ENCODE data around the gene CD300A. TPM values are rescaled to one million over a fixed set of nuclear protein-coding genes. Genes with fewer than 3 reads are reported as not detected.

Gene CD300A
- total and polyA plus RNA-seq, 5 donors = 2.2 to 5.7 (median 5.1) TPM

DNA sequence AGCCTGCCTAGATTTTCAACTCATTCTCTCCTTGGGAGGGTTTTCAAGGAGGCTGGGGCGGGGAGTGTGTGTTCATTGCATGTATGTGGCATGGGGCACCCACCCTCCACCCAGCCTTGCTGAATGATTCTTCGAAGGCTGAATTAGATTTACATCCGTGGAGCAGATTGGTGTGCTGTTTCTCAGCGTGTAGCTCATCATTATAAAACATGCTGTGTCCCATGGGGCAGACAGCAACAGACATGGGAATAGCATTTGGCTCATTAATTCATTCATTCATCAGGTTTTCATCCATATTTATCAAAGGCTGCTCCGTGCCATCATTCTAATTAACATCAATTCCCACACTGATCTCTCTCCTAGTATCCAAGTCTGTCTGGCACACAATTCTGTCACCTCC, 10.6 kb upstream of the CD300A start:
- Histone ChIP-seq H3K27me3 (ENCODE audit: control insufficient read depth, insufficient read depth) (no peaks in the 10 kb centered on the region), H3K9me3 (ENCODE audit: control insufficient read depth, low read length) (no peaks in the 10 kb centered on the region), H3K4me1 (ENCODE audit: control insufficient read depth, insufficient read depth, low read length) (peaks cover 15% of the 10 kb centered on the region), H3K4me3 (ENCODE audit: low read length) (no peak overlapping the region), H3K27ac (ENCODE audit: low read length) (no peak overlapping the region)
- no peak for DNase-seq
- intact Hi-C loops (cut with DNase I) = loop anchor here in 2 of 4 donors (10.0 kb wide), 2 partner anchors 151 to 241 kb away; partner anchors contain the start of gene TTYH2 (in 1 of the 2)
- ATAC-seq = no peak
- WGBS = 90% methylated on average over 5 of the region's 5 CpGs

DNA sequence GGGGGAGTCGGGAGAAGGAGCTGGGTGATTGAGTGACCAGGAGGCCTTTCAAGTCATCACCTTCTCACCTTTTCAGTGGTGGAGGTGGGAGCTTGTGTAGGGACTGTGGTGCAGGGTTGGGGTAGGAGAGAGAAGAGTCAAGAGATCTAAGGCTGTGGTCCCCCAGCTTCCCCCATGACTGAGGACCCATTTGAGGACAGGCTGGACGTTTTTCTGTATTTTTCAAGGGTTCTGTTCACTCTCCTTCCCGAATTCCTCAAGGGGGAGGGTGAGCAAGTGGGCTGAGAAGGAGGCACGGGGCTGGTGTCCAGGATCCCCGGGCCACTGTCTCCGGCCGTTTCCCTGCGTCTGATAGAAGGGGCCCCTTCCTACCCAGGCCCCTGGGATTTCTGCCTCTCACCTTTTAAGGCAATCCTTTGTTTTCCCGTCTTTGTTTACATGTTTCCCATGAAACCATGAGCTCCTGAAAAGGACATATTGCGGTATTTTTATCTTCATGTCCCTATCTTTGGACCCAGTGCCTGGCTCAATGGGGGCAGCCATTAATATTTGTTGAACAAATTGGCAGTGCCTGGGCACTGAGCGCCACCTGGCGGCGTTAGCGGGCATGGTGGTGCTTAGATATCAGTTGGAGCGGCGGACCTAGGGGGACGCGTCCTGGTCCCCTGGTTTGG, 9.2 kb upstream of the CD300A start:
- Histone ChIP-seq H3K9me3 (ENCODE audit: control insufficient read depth, low read length) (no peaks in the 10 kb centered on the region), H3K4me1 (ENCODE audit: control insufficient read depth, insufficient read depth, low read length) (peaks cover 15% of the 10 kb centered on the region), H3K27ac (ENCODE audit: low read length) (no peak overlapping the region), H3K27me3 (ENCODE audit: control insufficient read depth, insufficient read depth) (no peaks in the 10 kb centered on the region), H3K4me3 (ENCODE audit: low read length) (no peak overlapping the region)
- WGBS = 13% methylated on average over 18 of the region's 18 CpGs
- ATAC-seq (peak in 1 of 2 donors; percentile 13), DNase-seq (peak; percentile 82 to 94 (median 93))
- intact Hi-C loops (cut with DNase I) = loop anchor here (1.0 to 10.0 kb wide), 4 partner anchors 77 to 242 kb away; partner anchors contain the start of gene TTYH2 (in 1 of the 4)

DNA sequence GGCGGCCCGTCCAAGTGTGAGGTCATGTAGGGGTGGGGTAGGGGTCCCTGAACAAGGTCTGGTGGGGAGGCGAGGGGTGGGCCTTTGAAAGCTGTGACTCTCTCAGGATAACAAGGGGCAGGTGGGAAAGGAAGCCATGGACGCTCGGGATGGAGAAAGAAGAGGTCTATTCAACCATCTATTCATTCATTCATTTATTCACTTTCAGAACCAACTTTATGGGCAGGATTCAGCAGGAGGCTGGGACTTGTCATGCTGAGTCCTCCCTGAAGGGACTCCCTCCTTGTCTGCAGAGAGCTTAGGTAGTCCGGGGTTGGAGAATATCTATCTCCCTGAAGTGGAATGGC, 8.6 kb upstream of the CD300A start:
- Histone ChIP-seq H3K4me3 (ENCODE audit: low read length) (no peak overlapping the region), H3K9me3 (ENCODE audit: control insufficient read depth, low read length) (no peaks in the 10 kb centered on the region), H3K27me3 (ENCODE audit: control insufficient read depth, insufficient read depth) (no peaks in the 10 kb centered on the region), H3K27ac (ENCODE audit: low read length) (no peak overlapping the region), H3K4me1 (ENCODE audit: control insufficient read depth, insufficient read depth, low read length) (peaks cover 13% of the 10 kb centered on the region)
- no peak for DNase-seq
- no peak for ATAC-seq
- 35% methylated on average over 6 of the region's 6 CpGs for WGBS
- intact Hi-C loops (cut with DNase I) = loop anchor here (1.0 to 10.0 kb wide), 5 partner anchors 77 to 243 kb away; partner anchors contain the start of gene TTYH2 (in 1 of the 4)

- 69% methylated on average over 3 of the region's 3 CpGs for WGBS
- no peak overlapping the region for H3K27ac ChIP-seq (ENCODE audit: low read length)
- H3K4me3 ChIP-seq (ENCODE audit: low read length) = no peak overlapping the region
- H3K27me3 ChIP-seq (ENCODE audit: control insufficient read depth, insufficient read depth) = no peaks in the 10 kb centered on the region
- ATAC-seq = no peak
- intact Hi-C loops (cut with DNase I) = loop anchor here in 2 of 4 donors (2.0 to 10.0 kb wide), 3 partner anchors 80 to 244 kb away; partner anchors contain the start of gene TTYH2 (in 1 of the 2)
- H3K9me3 ChIP-seq (ENCODE audit: control insufficient read depth, low read length) = no peaks in the 10 kb centered on the region
- no peak for DNase-seq
- H3K4me1 ChIP-seq (ENCODE audit: control insufficient read depth, insufficient read depth, low read length) = peaks cover 5% of the 10 kb centered on the region
Measured at GRCh38 chr17:74458835-74459234, 7.6 kb upstream of the CD300A start.

- DNase-seq (no peak), ATAC-seq (no peak)
- Histone ChIP-seq H3K27me3 (ENCODE audit: control insufficient read depth, insufficient read depth) (no peaks in the 10 kb centered on the region), H3K27ac (ENCODE audit: low read length) (no peak overlapping the region), H3K4me3 (ENCODE audit: low read length) (no peak overlapping the region), H3K4me1 (ENCODE audit: control insufficient read depth, insufficient read depth, low read length) (peaks cover 5% of the 10 kb centered on the region), H3K9me3 (ENCODE audit: control insufficient read depth, low read length) (no peaks in the 10 kb centered on the region)
- intact Hi-C loops (cut with DNase I) = loop anchor here in 2 of 4 donors (2.0 to 10.0 kb wide), 3 partner anchors 81 to 245 kb away; partner anchors contain the start of gene TTYH2 (in 1 of the 2)
- 69% methylated on average over 7 of the region's 7 CpGs for WGBS
Measured at GRCh38 chr17:74459622-74460021, 6.8 kb upstream of the CD300A start.

DNA sequence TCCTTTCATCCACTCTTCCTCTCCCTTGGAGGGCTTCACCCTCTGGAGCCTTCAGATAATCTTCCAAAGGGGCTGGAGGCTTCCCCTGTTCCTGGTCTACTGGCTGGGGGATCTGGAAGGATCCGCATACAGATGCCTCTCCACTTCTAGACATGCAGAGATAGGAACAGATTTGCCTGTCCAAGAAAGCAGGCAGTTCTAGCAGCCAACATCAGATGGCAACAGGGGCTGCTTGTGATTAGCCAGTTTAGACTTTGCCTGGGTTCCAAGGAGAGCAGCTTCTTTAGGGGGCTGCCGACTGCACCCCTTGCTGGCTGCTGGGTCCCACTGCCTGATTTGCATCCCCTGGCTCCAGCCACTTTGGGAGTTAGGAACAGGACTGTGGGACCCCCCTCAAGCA, 6.2 kb upstream of the CD300A start:
- intact Hi-C loops (cut with DNase I) = no loop called here
- DNase-seq = no peak
- Histone ChIP-seq H3K27ac (ENCODE audit: low read length) (no peak overlapping the region), H3K4me1 (ENCODE audit: control insufficient read depth, insufficient read depth, low read length) (no peaks in the 10 kb centered on the region), H3K4me3 (ENCODE audit: low read length) (no peak overlapping the region), H3K27me3 (ENCODE audit: control insufficient read depth, insufficient read depth) (no peaks in the 10 kb centered on the region), H3K9me3 (ENCODE audit: control insufficient read depth, low read length) (no peaks in the 10 kb centered on the region)
- no peak for ATAC-seq
- WGBS = 64% methylated on average over 2 of the region's 2 CpGs

DNA sequence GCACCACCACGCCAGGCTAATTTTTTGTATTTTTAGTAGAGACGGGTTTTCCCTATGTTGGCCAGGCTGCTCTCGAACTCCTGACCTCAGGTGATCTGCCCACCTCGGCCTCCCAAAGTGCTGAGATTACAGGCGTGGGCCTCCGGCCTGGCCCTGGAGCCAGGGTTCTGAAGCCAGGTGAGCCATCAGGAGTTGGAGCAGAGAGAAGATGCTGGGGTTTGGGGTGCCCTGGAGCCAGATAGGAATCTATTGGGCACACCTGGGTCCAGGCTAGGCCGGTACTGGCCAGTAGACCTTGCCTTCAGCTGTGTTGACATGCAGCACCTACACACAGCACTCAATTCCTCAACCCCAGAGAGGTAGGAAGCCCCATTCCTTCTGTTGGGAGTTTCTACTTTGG, 5.4 kb upstream of the CD300A start:
- no peak for ATAC-seq
- Histone ChIP-seq H3K27me3 (ENCODE audit: control insufficient read depth, insufficient read depth) (no peaks in the 10 kb centered on the region), H3K4me1 (ENCODE audit: control insufficient read depth, insufficient read depth, low read length) (no peaks in the 10 kb centered on the region), H3K4me3 (ENCODE audit: low read length) (no peak overlapping the region), H3K27ac (ENCODE audit: low read length) (no peak overlapping the region), H3K9me3 (ENCODE audit: control insufficient read depth, low read length) (no peaks in the 10 kb centered on the region)
- WGBS = 95% methylated on average over 7 of the region's 7 CpGs
- intact Hi-C loops (cut with DNase I) = no loop called here
- no peak for DNase-seq

- intact Hi-C loops (cut with DNase I) = no loop called here
- no peak for DNase-seq
Measured at GRCh38 chr17:74461611-74462010, 4.8 kb upstream of the CD300A start.

GRCh38 chr17:74464730-74465377, 1.6 kb upstream of the CD300A start:
- WGBS = 78% methylated on average over 7 of the region's 7 CpGs
- H3K27me3 ChIP-seq (ENCODE audit: control insufficient read depth, insufficient read depth) = no peaks in the 10 kb centered on the region
- no peak overlapping the region for H3K27ac ChIP-seq (ENCODE audit: low read length)
- ATAC-seq (no peak), DNase-seq (no peak)
- no peaks in the 10 kb centered on the region for H3K4me1 ChIP-seq (ENCODE audit: control insufficient read depth, insufficient read depth, low read length)
- no peak overlapping the region for H3K4me3 ChIP-seq (ENCODE audit: low read length)
- no peaks in the 10 kb centered on the region for H3K9me3 ChIP-seq (ENCODE audit: control insufficient read depth, low read length)
- intact Hi-C loops (cut with DNase I) = no loop called here

More at GRCh38 chr17:74461611-74462010, 4.8 kb upstream of the CD300A start:
- 83% methylated on average over 10 of the region's 10 CpGs for WGBS
- H3K9me3 ChIP-seq (ENCODE audit: control insufficient read depth, low read length) = no peaks in the 10 kb centered on the region
- H3K27ac ChIP-seq (ENCODE audit: low read length) = no peak overlapping the region
- no peak for ATAC-seq
- H3K4me3 ChIP-seq (ENCODE audit: low read length) = no peak overlapping the region
- no peaks in the 10 kb centered on the region for H3K27me3 ChIP-seq (ENCODE audit: control insufficient read depth, insufficient read depth)
- no peaks in the 10 kb centered on the region for H3K4me1 ChIP-seq (ENCODE audit: control insufficient read depth, insufficient read depth, low read length)

- Histone ChIP-seq H3K4me1 (ENCODE audit: control insufficient read depth, insufficient read depth, low read length) (no peaks in the 10 kb centered on the region), H3K27me3 (ENCODE audit: control insufficient read depth, insufficient read depth) (no peaks in the 10 kb centered on the region)
Measured at GRCh38 chr17:74465378-74466110, 890 bp upstream of the CD300A start.

DNA sequence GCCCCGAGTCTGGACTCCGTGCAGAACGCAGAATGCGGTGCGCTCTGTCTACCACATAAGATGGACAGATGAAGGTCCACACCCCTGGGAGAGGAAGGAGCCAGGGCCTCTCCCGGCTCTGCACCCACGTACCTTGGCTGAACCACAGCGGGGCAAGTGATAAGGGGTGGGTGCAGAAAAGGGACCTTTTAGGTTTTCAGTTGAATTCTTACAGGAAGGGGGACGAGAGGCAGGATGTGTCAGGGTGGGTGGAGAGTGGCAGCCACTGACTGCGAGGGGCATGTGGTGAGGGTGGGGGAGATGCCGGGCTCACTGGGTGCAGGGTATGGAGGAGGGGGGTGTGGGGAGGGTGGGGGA, 372 bp downstream of the CD300A start:
- intact Hi-C loops (cut with DNase I) = no loop called here
- DNase-seq (peak in 1 of 3 donors; percentile 61), ATAC-seq (peak; percentile 6)
- Histone ChIP-seq H3K27me3 (ENCODE audit: control insufficient read depth, insufficient read depth) (no peaks in the 10 kb centered on the region), H3K4me3 (ENCODE audit: low read length) (peak overlapping the region; percentile 12), H3K4me1 (ENCODE audit: control insufficient read depth, insufficient read depth, low read length) (no peaks in the 10 kb centered on the region), H3K27ac (ENCODE audit: low read length) (no peak overlapping the region), H3K9me3 (ENCODE audit: control insufficient read depth, low read length) (no peaks in the 10 kb centered on the region)
- WGBS = 18% methylated on average over 11 of the region's 11 CpGs

More at GRCh38 chr17:74465378-74466110, 890 bp upstream of the CD300A start:
- DNase-seq (no peak), ATAC-seq (no peak)
- no peak overlapping the region for H3K4me3 ChIP-seq (ENCODE audit: low read length)
- H3K27ac ChIP-seq (ENCODE audit: low read length) = no peak overlapping the region
- 86% methylated on average over 8 of the region's 8 CpGs for WGBS
- intact Hi-C loops (cut with DNase I) = no loop called here
- no peaks in the 10 kb centered on the region for H3K9me3 ChIP-seq (ENCODE audit: control insufficient read depth, low read length)
